ENCODE results near the gene SERTM1. TPM values are rescaled to one million over a fixed set of nuclear protein-coding genes. Genes with fewer than 3 reads are reported as not detected.

SERTM1 gene
- total and polyA plus RNA-seq, 2 of the 4 experiments (the other 2 are of a cell fraction) = not detected

GRCh38 chr13:36724141-36724540 lies 50.3 kb downstream of the SERTM1 start:
- in situ Hi-C loops (cut with MboI; ENCODE audit: low sequenced_read_pairs) = no loop called here
- H3K4me3 ChIP-seq (ENCODE audit: insufficient read depth, low read depth, low read length) = no peak overlapping the region
- no CpG with 5 or more reads among the region's 2 CpGs for WGBS, 2 experiments (ENCODE audit: extremely low coverage in 2 of 2, insufficient read length in 1 of 2)
- no peak overlapping the region for H2AK9ac ChIP-seq (replicated peaks; ENCODE audit: low read depth, low read length, poor library complexity)
- no peak overlapping the region for H3K56ac ChIP-seq (ENCODE audit: extremely low read depth, insufficient read depth, low read length)
- H3K14ac ChIP-seq (replicated peaks; ENCODE audit: low read depth, low read length) = no peak overlapping the region
- no peak overlapping the region for H4K5ac ChIP-seq (ENCODE audit: low read depth, low read length)
- ChIA-PET CTCF (no interaction called here), POLR2A (ENCODE audit: unreplicated experiment) (no interaction called here)
- H2BK120ac ChIP-seq (ENCODE audit: low read depth, low read length) = no peak overlapping the region
- H2BK15ac ChIP-seq (ENCODE audit: low read depth, low read length) = no peak overlapping the region
- H3K27me3 ChIP-seq (ENCODE audit: control insufficient read depth, insufficient read depth, low read length) = 0 out of 2 replicates have a peak, but pooled peaks cover 2% of the 10 kb centered on the region
- H2AFZ ChIP-seq (replicated peaks; ENCODE audit: low read length, poor library complexity) = no peak overlapping the region
- H3K9me3 ChIP-seq (ENCODE audit: control insufficient read depth, insufficient read depth, low read length) = no peaks in the 10 kb centered on the region
- H3K4ac ChIP-seq (ENCODE audit: low read depth, low read length) = no peak overlapping the region
- ATAC-seq (ENCODE audit: low read depth) (no peak), DNase-seq (no peak)
- H3K27ac ChIP-seq (ENCODE audit: insufficient read depth, low read length) = no peak overlapping the region
- no peaks in the 10 kb centered on the region for H3K4me1 ChIP-seq (ENCODE audit: control insufficient read depth, insufficient read depth, low read length)
- H4K20me1 ChIP-seq (ENCODE audit: insufficient read depth, low read length) = no peaks in the 10 kb centered on the region
- no peak for TF ChIP-seq BHLHE40 (IDR thresholded peaks at IDR 0.05; ENCODE audit: low read depth, low read length)
- TF ChIP-seq CTCF (conservative IDR thresholded peaks at IDR 0.05; ENCODE audit: low read depth, low read length) = no peak
- TF ChIP-seq FOS (IDR thresholded peaks at IDR 0.05; ENCODE audit: low read depth, low read length) = no peak
- TF ChIP-seq RAD21 (IDR thresholded peaks at IDR 0.05; ENCODE audit: low read length) = no peak
- no peak for TF ChIP-seq CEBPB (IDR thresholded peaks at IDR 0.05; ENCODE audit: low read depth, low read length)
- TF ChIP-seq RCOR1 (IDR thresholded peaks at IDR 0.05; ENCODE audit: insufficient replicate concordance, low read length) = no peak
- no peak for TF ChIP-seq POLR2A (IDR thresholded peaks at IDR 0.05; ENCODE audit: low read depth, low read length)
- no peak for TF ChIP-seq NFE2L2 (IDR thresholded peaks at IDR 0.05; ENCODE audit: low read depth, low read length)
- no peak for TF ChIP-seq ELK1 (IDR thresholded peaks at IDR 0.05; ENCODE audit: borderline replicate concordance, low read depth, low read length)
- no peak for TF ChIP-seq MAZ (IDR thresholded peaks at IDR 0.05; ENCODE audit: borderline replicate concordance, low read depth, low read length)
- TF ChIP-seq CHD1 (IDR thresholded peaks at IDR 0.05; ENCODE audit: low read depth, low read length) = no peak
- no peak for TF ChIP-seq RFX5 (IDR thresholded peaks at IDR 0.05; ENCODE audit: low read depth, low read length)
- TF ChIP-seq MAFK (IDR thresholded peaks at IDR 0.05; ENCODE audit: low read depth, low read length) = no peak
- no peak for TF ChIP-seq SMC3 (IDR thresholded peaks at IDR 0.05; ENCODE audit: low read depth, low read length)
- TF ChIP-seq MXI1 (IDR thresholded peaks at IDR 0.05; ENCODE audit: borderline replicate concordance, low read depth, low read length) = no peak
- no peak for TF ChIP-seq USF2 (IDR thresholded peaks at IDR 0.05; ENCODE audit: low read depth, low read length)
- H3K18ac ChIP-seq (ENCODE audit: low read depth, low read length) = no peak overlapping the region
- BruUV-seq (replicated peaks) = no TSS peak
- dilution Hi-C loops (cut with HindIII; ENCODE audit: low sequenced_read_pairs, unreplicated experiment) = no loop called here
- no peak overlapping the region for H2BK20ac ChIP-seq (ENCODE audit: low read depth, low read length)
- H3K4me2 ChIP-seq (ENCODE audit: low read depth, low read length) = no peak overlapping the region
- H3K9me1 ChIP-seq (ENCODE audit: insufficient read depth, low read length) = no peaks in the 10 kb centered on the region
- no peaks in the 10 kb centered on the region for H3K36me3 ChIP-seq (ENCODE audit: control insufficient read depth, insufficient read depth, low read length)
- H4K8ac ChIP-seq (ENCODE audit: low read depth in 2 of 2, low read length in 2 of 2) = no peak overlapping the region
- no peaks in the 10 kb centered on the region for H3K79me1 ChIP-seq (ENCODE audit: low read depth in 1 of 2, low read length in 2 of 2)
- H3K9ac ChIP-seq (ENCODE audit: low read depth, low read length) = no peak overlapping the region
- H2BK5ac ChIP-seq (ENCODE audit: low read depth, low read length, poor library complexity, severe bottlenecking) = no peak overlapping the region
- H2AK5ac ChIP-seq (ENCODE audit: low read depth, low read length) = no peak overlapping the region
- H4K91ac ChIP-seq (ENCODE audit: insufficient read depth, low read depth, low read length) = no peak overlapping the region
- no peak overlapping the region for H3K23ac ChIP-seq (ENCODE audit: low read depth, low read length)
- intact Hi-C loops (cut with micrococcal nuclease) = no loop called here

All from IMR-90 (cell line).